ENCODE data around the gene MRPL11. TPM values are rescaled to one million over a fixed set of nuclear protein-coding genes. Genes with fewer than 3 reads are reported as not detected.

Gene MRPL11
- total and polyA plus RNA-seq, 10 of the 15 experiments (the other 5 are each of a cell fraction or from before 2014, with no cell fraction given) = 43.5 to 248 (median 109) TPM

DNA sequence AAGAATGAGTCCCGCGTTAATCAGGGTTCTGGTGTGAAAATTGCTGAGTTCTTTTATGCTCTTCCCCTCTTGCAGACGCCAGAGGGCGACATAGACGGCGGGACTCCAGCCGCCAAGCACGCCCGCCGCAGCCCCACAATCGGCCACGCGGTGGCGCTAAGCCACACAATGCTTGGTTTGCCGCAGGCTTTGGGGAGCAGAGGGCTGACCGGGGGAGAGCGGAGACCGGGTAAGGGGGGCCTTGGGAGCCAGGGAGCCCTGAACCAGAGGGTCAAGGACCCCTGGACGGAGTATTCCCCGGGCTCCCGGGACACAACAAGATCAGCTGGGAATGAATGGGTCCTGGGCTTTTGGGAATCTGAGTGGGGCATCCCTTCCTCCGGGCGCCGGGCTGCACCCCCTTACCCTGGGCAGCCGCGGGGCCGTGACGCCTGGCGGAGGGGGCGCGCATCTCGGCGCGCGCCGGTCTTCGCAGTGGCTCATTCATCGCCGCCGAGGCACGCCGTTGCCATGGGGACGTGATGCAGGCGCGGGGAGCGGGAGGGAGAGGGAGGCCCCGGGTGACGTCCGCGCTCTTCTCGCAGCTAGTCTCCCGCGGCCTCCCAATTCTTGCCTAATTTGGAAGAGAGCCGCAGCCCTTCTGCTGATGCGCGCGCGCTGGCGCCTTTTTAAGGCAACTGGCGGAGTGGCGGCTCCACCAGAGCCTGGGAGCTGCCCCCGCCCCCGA lies 30.0 kb downstream of the MRPL11 start (continued):
- TF ChIP-seq USF1 (IDR thresholded peaks at IDR 0.05; ENCODE audit: borderline replicate concordance, extremely low read length, insufficient read depth, low read depth, low read length) = no peak
- TF ChIP-seq, protein P1, sequence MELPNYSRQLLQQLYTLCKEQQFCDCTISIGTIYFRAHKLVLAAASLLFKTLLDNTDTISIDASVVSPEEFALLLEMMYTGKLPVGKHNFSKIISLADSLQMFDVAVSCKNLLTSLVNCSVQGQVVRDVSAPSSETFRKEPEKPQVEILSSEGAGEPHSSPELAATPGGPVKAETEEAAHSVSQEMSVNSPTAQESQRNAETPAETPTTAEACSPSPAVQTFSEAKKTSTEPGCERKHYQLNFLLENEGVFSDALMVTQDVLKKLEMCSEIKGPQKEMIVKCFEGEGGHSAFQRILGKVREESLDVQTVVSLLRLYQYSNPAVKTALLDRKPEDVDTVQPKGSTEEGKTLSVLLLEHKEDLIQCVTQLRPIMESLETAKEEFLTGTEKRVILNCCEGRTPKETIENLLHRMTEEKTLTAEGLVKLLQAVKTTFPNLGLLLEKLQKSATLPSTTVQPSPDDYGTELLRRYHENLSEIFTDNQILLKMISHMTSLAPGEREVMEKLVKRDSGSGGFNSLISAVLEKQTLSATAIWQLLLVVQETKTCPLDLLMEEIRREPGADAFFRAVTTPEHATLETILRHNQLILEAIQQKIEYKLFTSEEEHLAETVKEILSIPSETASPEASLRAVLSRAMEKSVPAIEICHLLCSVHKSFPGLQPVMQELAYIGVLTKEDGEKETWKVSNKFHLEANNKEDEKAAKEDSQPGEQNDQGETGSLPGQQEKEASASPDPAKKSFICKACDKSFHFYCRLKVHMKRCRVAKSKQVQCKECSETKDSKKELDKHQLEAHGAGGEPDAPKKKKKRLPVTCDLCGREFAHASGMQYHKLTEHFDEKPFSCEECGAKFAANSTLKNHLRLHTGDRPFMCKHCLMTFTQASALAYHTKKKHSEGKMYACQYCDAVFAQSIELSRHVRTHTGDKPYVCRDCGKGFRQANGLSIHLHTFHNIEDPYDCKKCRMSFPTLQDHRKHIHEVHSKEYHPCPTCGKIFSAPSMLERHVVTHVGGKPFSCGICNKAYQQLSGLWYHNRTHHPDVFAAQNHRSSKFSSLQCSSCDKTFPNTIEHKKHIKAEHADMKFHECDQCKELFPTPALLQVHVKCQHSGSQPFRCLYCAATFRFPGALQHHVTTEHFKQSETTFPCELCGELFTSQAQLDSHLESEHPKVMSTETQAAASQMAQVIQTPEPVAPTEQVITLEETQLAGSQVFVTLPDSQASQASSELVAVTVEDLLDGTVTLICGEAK (IDR thresholded peaks at IDR 0.05; ENCODE audit: borderline replicate concordance) = no peak
- TF ChIP-seq CBX5 (IDR thresholded peaks at IDR 0.05; ENCODE audit: low read depth) = no peak
- TF ChIP-seq CEBPB (IDR thresholded peaks at IDR 0.05; ENCODE audit: borderline replicate concordance in 1 of 2, low read depth in 2 of 2, low read length in 2 of 2) = no peak
- TF ChIP-seq CREB1 (IDR thresholded peaks at IDR 0.05; ENCODE audit: low read depth) = 0 out of 2 replicates have a peak, but pooled peaks have one; percentile 30
- TF ChIP-seq ZBTB11 (CRISPR knock-in tag; IDR thresholded peaks at IDR 0.05) = no peak
- TF ChIP-seq NFIC (IDR thresholded peaks at IDR 0.05; ENCODE audit: low read depth, low read length) = no peak
- TF ChIP-seq ZNF592 (IDR thresholded peaks at IDR 0.05) = peak; percentile 93
- peak; percentile 52 for TF ChIP-seq IKZF1 (conservative IDR thresholded peaks at IDR 0.05)
- TF ChIP-seq POLR2A (IDR thresholded peaks at IDR 0.05; ENCODE audit: low read depth, low read length) = no peak
- TF ChIP-seq, protein P2, sequence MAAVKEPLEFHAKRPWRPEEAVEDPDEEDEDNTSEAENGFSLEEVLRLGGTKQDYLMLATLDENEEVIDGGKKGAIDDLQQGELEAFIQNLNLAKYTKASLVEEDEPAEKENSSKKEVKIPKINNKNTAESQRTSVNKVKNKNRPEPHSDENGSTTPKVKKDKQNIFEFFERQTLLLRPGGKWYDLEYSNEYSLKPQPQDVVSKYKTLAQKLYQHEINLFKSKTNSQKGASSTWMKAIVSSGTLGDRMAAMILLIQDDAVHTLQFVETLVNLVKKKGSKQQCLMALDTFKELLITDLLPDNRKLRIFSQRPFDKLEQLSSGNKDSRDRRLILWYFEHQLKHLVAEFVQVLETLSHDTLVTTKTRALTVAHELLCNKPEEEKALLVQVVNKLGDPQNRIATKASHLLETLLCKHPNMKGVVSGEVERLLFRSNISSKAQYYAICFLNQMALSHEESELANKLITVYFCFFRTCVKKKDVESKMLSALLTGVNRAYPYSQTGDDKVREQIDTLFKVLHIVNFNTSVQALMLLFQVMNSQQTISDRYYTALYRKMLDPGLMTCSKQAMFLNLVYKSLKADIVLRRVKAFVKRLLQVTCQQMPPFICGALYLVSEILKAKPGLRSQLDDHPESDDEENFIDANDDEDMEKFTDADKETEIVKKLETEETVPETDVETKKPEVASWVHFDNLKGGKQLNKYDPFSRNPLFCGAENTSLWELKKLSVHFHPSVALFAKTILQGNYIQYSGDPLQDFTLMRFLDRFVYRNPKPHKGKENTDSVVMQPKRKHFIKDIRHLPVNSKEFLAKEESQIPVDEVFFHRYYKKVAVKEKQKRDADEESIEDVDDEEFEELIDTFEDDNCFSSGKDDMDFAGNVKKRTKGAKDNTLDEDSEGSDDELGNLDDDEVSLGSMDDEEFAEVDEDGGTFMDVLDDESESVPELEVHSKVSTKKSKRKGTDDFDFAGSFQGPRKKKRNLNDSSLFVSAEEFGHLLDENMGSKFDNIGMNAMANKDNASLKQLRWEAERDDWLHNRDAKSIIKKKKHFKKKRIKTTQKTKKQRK (IDR thresholded peaks at IDR 0.05; ENCODE audit: low read depth, low read length) = no peak; the same call in 1 of the 2 replicates
- no peak for TF ChIP-seq CHD4 (IDR thresholded peaks at IDR 0.05)

All from GM12878 (cell line).